ENCODE results near the gene MOB3A.
"Not testable (repeated sequence)": the region's sequence is repeated elsewhere in the genome, so short reads cannot be mapped to it uniquely, and the experiment has no call there.

MOB3A gene

DNA sequence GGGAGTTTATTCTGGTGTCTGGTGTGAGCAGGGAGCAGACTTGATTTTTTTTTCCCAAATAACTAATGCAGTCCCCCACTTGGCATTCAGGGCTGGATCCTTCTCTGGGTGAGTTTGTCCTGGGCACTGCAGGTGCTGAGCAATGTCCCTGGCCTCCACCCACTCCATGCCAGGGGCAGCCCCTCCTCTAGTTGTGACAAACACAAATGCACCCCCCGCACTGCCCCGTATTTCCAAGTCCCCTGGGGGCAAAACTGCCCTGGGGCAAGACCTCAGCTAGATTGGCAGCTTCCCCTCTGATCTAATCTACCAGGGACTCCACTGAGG, 6.4 kb downstream of the MOB3A start:
- Histone ChIP-seq H3K9ac (ENCODE audit: low read depth, low read length, poor library complexity, severe bottlenecking) (peak overlapping the region; percentile 90), H3K4me2 (ENCODE audit: low read depth, low read length, poor library complexity, severe bottlenecking) (peak overlapping the region; percentile 88)
- TF ChIP-seq EZH2phosphoT487 (IDR thresholded peaks at IDR 0.05; ENCODE audit: borderline replicate concordance): no peak
- TF ChIP-seq, protein P1, sequence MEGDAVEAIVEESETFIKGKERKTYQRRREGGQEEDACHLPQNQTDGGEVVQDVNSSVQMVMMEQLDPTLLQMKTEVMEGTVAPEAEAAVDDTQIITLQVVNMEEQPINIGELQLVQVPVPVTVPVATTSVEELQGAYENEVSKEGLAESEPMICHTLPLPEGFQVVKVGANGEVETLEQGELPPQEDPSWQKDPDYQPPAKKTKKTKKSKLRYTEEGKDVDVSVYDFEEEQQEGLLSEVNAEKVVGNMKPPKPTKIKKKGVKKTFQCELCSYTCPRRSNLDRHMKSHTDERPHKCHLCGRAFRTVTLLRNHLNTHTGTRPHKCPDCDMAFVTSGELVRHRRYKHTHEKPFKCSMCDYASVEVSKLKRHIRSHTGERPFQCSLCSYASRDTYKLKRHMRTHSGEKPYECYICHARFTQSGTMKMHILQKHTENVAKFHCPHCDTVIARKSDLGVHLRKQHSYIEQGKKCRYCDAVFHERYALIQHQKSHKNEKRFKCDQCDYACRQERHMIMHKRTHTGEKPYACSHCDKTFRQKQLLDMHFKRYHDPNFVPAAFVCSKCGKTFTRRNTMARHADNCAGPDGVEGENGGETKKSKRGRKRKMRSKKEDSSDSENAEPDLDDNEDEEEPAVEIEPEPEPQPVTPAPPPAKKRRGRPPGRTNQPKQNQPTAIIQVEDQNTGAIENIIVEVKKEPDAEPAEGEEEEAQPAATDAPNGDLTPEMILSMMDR (conservative IDR thresholded peaks at IDR 0.05; ENCODE audit: low read length): no peak

DNA sequence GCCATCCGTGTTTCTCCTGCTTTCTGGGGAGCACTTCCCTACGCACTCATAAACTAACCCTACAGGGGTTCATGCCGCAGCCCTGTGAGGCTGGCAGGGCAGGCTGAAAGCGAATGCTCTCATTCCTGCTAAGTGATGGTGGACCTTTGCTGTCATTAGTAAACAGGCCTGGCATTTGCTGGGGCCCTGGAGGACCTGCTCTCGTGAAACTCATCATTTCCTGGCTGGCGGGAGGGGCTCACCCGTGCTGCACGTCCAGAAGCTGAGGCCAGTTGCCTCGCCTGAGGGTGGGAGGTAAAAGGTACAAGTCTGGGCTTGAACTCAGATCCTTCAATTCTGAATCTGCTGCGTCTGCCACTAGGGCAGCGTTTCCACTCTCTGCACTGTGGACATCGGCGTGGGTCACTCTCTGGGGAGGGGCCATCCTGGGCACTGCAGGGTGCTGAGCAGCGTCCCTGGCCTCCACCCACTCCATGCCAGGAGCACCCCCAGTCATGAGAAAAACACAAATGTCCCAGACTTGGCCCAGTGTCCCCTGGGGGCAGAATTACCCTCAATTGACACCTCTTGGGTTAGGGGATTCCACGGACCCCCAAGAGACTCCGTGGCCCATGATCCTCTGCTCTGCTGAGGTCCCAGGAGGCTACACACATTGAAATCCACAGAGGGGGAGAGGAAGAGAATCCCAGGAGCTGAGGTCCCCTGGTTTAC, 7.0 kb downstream of the MOB3A start:
- Histone ChIP-seq H3K27me3 (ENCODE audit: insufficient read depth, low read length, poor library complexity, severe bottlenecking) (no peaks in the 10 kb centered on the region), H3K4me2 (ENCODE audit: low read depth, low read length, poor library complexity, severe bottlenecking) (peak overlapping the region; percentile 88), H4K20me1 (ENCODE audit: insufficient read depth, low read length, poor library complexity, severe bottlenecking) (no peaks in the 10 kb centered on the region), H3K4me1 (ENCODE audit: insufficient read depth, low read length, poor library complexity, severe bottlenecking) (peaks cover 70% of the 10 kb centered on the region), H2AFZ (ENCODE audit: low read length) (no peak overlapping the region), H3K79me2 (ENCODE audit: insufficient read depth, low read length) (peaks cover 84% of the 10 kb centered on the region), H3F3A (ENCODE audit: low read depth) (peaks cover 3% of the 10 kb centered on the region; the same call in 1 of the 2 replicates), H3K9ac (ENCODE audit: low read depth, low read length, poor library complexity, severe bottlenecking) (peak overlapping the region; percentile 90), H3K9me2 (replicated peaks; ENCODE audit: low read depth, low read length) (no peaks in the 10 kb centered on the region), H3K9me3 (ENCODE audit: insufficient read depth, low read depth, low read length) (no peaks in the 10 kb centered on the region), H3K4me3 (ENCODE audit: low read length, poor library complexity, severe bottlenecking) (peak overlapping the region; percentile 71), H3K36me3 (ENCODE audit: insufficient read depth, low read length) (no peaks in the 10 kb centered on the region)
- no peak for TF ChIP-seq EZH2phosphoT487 (IDR thresholded peaks at IDR 0.05; ENCODE audit: borderline replicate concordance)
- TF ChIP-seq, protein P1 (conservative IDR thresholded peaks at IDR 0.05; ENCODE audit: low read length): peak; percentile 40

More for the DNA sequence above, 6.4 kb downstream of the MOB3A start:
- peaks cover 70% of the 10 kb centered on the region for H3K4me1 ChIP-seq (ENCODE audit: insufficient read depth, low read length, poor library complexity, severe bottlenecking)
- peaks cover 84% of the 10 kb centered on the region for H3K79me2 ChIP-seq (ENCODE audit: insufficient read depth, low read length)
- no peaks in the 10 kb centered on the region for H3K9me3 ChIP-seq (ENCODE audit: insufficient read depth, low read depth, low read length)
- H3K36me3 ChIP-seq (ENCODE audit: insufficient read depth, low read length): no peaks in the 10 kb centered on the region
- no peaks in the 10 kb centered on the region for H3K27me3 ChIP-seq (ENCODE audit: insufficient read depth, low read length, poor library complexity, severe bottlenecking)
- H2AFZ ChIP-seq (ENCODE audit: low read length): no peak overlapping the region
- H3K9me2 ChIP-seq (replicated peaks; ENCODE audit: low read depth, low read length): no peaks in the 10 kb centered on the region
- H4K20me1 ChIP-seq (ENCODE audit: insufficient read depth, low read length, poor library complexity, severe bottlenecking): no peaks in the 10 kb centered on the region
- peak overlapping the region; percentile 71 for H3K4me3 ChIP-seq (ENCODE audit: low read length, poor library complexity, severe bottlenecking)
- peaks cover 3% of the 10 kb centered on the region; the same call in 1 of the 2 replicates for H3F3A ChIP-seq (ENCODE audit: low read depth)

DNA sequence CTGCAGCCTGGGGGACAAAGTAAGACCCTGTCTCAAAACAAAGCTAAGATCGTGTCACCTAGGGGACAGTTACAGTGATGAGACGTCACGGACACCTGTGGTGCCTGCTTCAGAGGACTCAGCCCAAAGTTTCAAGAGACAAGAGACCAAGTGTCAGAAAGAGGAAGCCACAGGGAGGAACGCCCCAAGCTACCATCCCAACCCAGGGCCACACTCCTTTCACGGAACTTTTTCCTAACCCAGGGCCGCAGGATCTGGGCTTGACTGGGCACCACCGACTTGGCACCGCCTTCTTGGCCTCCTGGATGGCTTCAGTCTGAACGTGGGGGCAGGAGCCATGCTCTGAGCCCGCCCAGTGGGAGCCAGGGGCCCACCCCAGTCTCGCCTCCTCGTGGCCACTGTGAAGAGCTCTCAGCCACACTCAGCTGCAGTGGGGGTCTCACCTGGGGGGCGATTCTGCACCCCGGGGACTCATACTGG, 8.5 kb downstream of the MOB3A start:
- Histone ChIP-seq H3K9ac (ENCODE audit: low read depth, low read length, poor library complexity, severe bottlenecking) (peak overlapping the region; percentile 52), H3F3A (ENCODE audit: low read depth) (peaks cover 3% of the 10 kb centered on the region), H3K9me3 (ENCODE audit: insufficient read depth, low read depth, low read length) (no peaks in the 10 kb centered on the region), H3K36me3 (ENCODE audit: insufficient read depth, low read length) (no peaks in the 10 kb centered on the region), H3K4me2 (ENCODE audit: low read depth, low read length, poor library complexity, severe bottlenecking) (peak overlapping the region; percentile 33), H3K4me1 (ENCODE audit: insufficient read depth, low read length, poor library complexity, severe bottlenecking) (peaks cover 69% of the 10 kb centered on the region), H3K27me3 (ENCODE audit: insufficient read depth, low read length, poor library complexity, severe bottlenecking) (no peaks in the 10 kb centered on the region), H3K79me2 (ENCODE audit: insufficient read depth, low read length) (peaks cover 84% of the 10 kb centered on the region), H2AFZ (ENCODE audit: low read length) (no peak overlapping the region), H3K9me2 (replicated peaks; ENCODE audit: low read depth, low read length) (no peaks in the 10 kb centered on the region), H4K20me1 (ENCODE audit: insufficient read depth, low read length, poor library complexity, severe bottlenecking) (peaks cover 6% of the 10 kb centered on the region), H3K4me3 (ENCODE audit: low read length, poor library complexity, severe bottlenecking) (no peak overlapping the region)
- TF ChIP-seq EZH2phosphoT487 (IDR thresholded peaks at IDR 0.05; ENCODE audit: borderline replicate concordance): no peak
- TF ChIP-seq, protein P1 (conservative IDR thresholded peaks at IDR 0.05; ENCODE audit: low read length): peak; percentile 18; the same call in 1 of the 2 replicates

DNA sequence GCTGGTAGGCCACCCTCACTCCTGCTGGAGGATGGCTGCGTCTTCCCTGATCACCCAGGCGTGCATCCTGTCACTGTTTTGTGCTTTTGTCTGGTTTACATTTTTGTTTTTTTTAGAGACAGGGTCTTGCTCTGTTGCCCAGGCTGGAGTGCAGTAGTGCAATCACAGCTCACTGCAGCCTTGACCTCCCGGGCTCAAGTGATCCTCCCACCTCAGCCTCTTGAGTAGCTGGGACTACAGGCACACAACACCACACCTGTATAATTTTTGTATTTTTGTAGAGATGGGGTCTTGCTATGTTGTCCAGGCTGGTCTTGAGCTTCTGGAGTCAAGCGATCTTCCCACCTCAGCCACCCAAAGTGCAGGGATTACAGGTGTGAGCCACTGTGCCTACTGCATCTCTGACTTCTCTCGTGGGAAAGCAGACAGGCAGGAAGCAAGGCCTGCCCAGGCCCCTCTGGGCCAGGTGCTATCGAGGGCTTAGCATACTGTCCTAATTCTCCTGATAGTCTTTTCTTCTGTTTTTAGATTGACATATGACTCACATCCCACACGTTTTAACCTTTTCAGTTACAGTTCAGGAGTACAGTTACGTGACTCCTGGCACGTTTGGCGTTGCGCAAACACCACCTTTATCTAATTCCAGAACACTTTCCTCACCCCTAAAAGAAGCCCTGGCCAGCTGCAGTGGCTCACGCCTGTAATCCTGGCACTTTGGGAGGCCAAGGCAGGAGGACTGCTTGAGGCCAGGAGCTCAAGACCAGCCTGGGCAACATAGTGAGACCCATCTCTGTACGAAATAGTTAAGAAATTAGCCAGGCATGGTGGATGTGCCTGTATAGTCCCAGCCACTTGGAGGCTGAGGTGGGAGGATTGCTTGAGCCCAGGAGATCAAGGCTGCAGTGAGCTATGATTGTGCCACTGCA, 9.2 kb downstream of the MOB3A start:
- Histone ChIP-seq H3K9ac (ENCODE audit: low read depth, low read length, poor library complexity, severe bottlenecking) (peak overlapping the region; percentile 52), H3K4me3 (ENCODE audit: low read length, poor library complexity, severe bottlenecking) (peak overlapping the region; percentile 21), H3K79me2 (ENCODE audit: insufficient read depth, low read length) (peaks cover 84% of the 10 kb centered on the region), H3K4me1 (ENCODE audit: insufficient read depth, low read length, poor library complexity, severe bottlenecking) (peaks cover 75% of the 10 kb centered on the region), H4K20me1 (ENCODE audit: insufficient read depth, low read length, poor library complexity, severe bottlenecking) (peaks cover 13% of the 10 kb centered on the region), H3K4me2 (ENCODE audit: low read depth, low read length, poor library complexity, severe bottlenecking) (peak overlapping the region; percentile 33)
- not testable (repeated sequence) for H3K36me3 ChIP-seq (ENCODE audit: insufficient read depth, low read length); H3K9me2 ChIP-seq (replicated peaks; ENCODE audit: low read depth, low read length); H3K27me3 ChIP-seq (ENCODE audit: insufficient read depth, low read length, poor library complexity, severe bottlenecking); H2AFZ ChIP-seq (ENCODE audit: low read length); H3K9me3 ChIP-seq (ENCODE audit: insufficient read depth, low read depth, low read length); H3F3A ChIP-seq (ENCODE audit: low read depth)

Data from Loucy (cell line).